ENCODE measurements around the gene B3GALNT2.

The B3GALNT2 gene

GRCh38 chr1:235408503-235408960, 95.7 kb downstream of the B3GALNT2 start:
- no peak for DNase-seq

- DNase-seq, result no peak
Measured at GRCh38 chr1:235407419-235407818, 96.8 kb downstream of the B3GALNT2 start.

- DNase-seq, result no peak
Measured at GRCh38 chr1:235404190-235404589, 100.1 kb downstream of the B3GALNT2 start.

- DNase-seq, result no peak
Measured at GRCh38 chr1:235403593-235403992, 100.7 kb downstream of the B3GALNT2 start.

GRCh38 chr1:235402457-235403200, 101.6 kb downstream of the B3GALNT2 start:
- DNase-seq, result no peak

- no peak for DNase-seq
Measured at GRCh38 chr1:235401251-235401650, 103.0 kb downstream of the B3GALNT2 start.
